Esophagus muscularis mucosa (tissue), 4 donors: ENCODE data around the gene PALMD. TPM values are rescaled to one million over a fixed set of nuclear protein-coding genes. Genes with fewer than 3 reads are reported as not detected.
A peak's percentile ranks its signal among the peaks of the same experiment; 100 is the strongest.

Experiments
- DNase-seq: peaks from one replicate; pipeline ENCODE4 v3.0.0-alpha.2; 2017; ENCODE audit errors: extremely low spot score
- H3K27ac ChIP-seq, 4 donors: fragments of 200-600 bp; sonication (generic); replicated peaks in 1 of 4; 1 replicate in 3 of 4; 2 replicates in 1 of 4; pipeline ENCODE4 v1.5.1; 2016 to 2019; ENCODE audit warnings: mild to moderate bottlenecking in 1 of 4
- H3K27me3 ChIP-seq, 4 donors: fragments of 200-600 bp; sonication (generic); one replicate each; pipeline versions ENCODE4 v1.5.1 to v1.6.0; 2016 to 2019
- H3K36me3 ChIP-seq, 4 donors: fragments of 200-600 bp; sonication (generic); one replicate each; pipeline ENCODE4 v1.5.1; 2016 to 2019
- H3K4me1 ChIP-seq, 4 donors: fragments of 200-600 bp; sonication (generic); one replicate each; pipeline ENCODE4 v1.5.1; 2016 to 2019
- H3K4me3 ChIP-seq, 4 donors: fragments of 200-600 bp; sonication (generic); 1 replicate in 2 of 4; 2 replicates in 2 of 4; pipeline ENCODE4 v1.5.1; 2016 to 2019; ENCODE audit warnings: mild to moderate bottlenecking in 4 of 4, moderate library complexity in 1 of 4
- H3K9me3 ChIP-seq, 4 donors: fragments of 200-600 bp; sonication (generic); 1 replicate in 3 of 4; 2 replicates in 1 of 4; pipeline ENCODE4 v1.5.1; 2016 to 2019
- EP300 ChIP-seq: sonication (generic); formaldehyde crosslinking; IDR thresholded peaks from one replicate; pipeline ENCODE4 v1.6.1; 2017; ENCODE audit warnings: antibody characterized with exemption
- POLR2A ChIP-seq: fragments of 450-650 bp; IDR thresholded peaks from one replicate; pipeline ENCODE4 v1.6.1; 2017; ENCODE audit warnings: antibody characterized with exemption, moderate library complexity, mild to moderate bottlenecking, low read depth
- POLR2AphosphoS5 ChIP-seq, 2 donors: sonication (generic); formaldehyde crosslinking; IDR thresholded peaks; one replicate each; pipeline ENCODE4 v1.6.1; 2017; ENCODE audit warnings: antibody characterized with exemption in 2 of 2
- WGBS: methylation state at CpG from one replicate; pipeline ENCODE4 v1.1.5; 2018; 5-methylcytosine and 5-hydroxymethylcytosine counted together
- intact Hi-C: fragments of 100-400 bp; cut with DNase I; formaldehyde crosslinking; loops from one replicate; pipeline ENCODE4 v1.15.1; 2023
- total RNA-seq, 4 donors: library from RNA; depleted of rRNA; stranded (reverse); fragments of >200 nt; gene quantifications; one replicate each; pipeline versions ENCODE4 v1.1.0 to v1.2.1, GENCODE V29; 2016
- TF ChIP-seq, protein P1 (sequence below), 3 experiments: fragments of 200-600 bp in 2 of 3; fragments of 450-650 bp in 1 of 3; sonication (generic) in 2 of 3; IDR thresholded peaks; one replicate each; pipeline ENCODE4 v1.5.1; 2017 to 2019; ENCODE audit warnings: antibody characterized with exemption in 3 of 3, mild to moderate bottlenecking in 2 of 3, moderate library complexity in 1 of 3

PALMD gene
- total RNA-seq, 4 donors from 2014 or later: 15.4 to 33.0 (median 27.5) TPM

- Histone ChIP-seq H3K4me1 (peaks cover 34 to 62% (median 39%) of the 10 kb centered on the region in 4 donors), H3K4me3 (no peak overlapping the region), H3K27me3 (no peaks in the 10 kb centered on the region), H3K9me3 (no peaks in the 10 kb centered on the region), H3K27ac (peak overlapping the region in 1 of 4 donors; percentile 9), H3K36me3 (peaks cover 0 to 80% (median 13%) of the 10 kb centered on the region in 4 donors)
- intact Hi-C loops: no loop called here
- 99% methylated on average over 2 of the region's 2 CpGs for WGBS
- TF ChIP-seq EP300: no peak
- TF ChIP-seq POLR2AphosphoS5 (IDR thresholded peaks at IDR 0.05): no peak
- no peak for TF ChIP-seq POLR2A
- TF ChIP-seq, protein P1, sequence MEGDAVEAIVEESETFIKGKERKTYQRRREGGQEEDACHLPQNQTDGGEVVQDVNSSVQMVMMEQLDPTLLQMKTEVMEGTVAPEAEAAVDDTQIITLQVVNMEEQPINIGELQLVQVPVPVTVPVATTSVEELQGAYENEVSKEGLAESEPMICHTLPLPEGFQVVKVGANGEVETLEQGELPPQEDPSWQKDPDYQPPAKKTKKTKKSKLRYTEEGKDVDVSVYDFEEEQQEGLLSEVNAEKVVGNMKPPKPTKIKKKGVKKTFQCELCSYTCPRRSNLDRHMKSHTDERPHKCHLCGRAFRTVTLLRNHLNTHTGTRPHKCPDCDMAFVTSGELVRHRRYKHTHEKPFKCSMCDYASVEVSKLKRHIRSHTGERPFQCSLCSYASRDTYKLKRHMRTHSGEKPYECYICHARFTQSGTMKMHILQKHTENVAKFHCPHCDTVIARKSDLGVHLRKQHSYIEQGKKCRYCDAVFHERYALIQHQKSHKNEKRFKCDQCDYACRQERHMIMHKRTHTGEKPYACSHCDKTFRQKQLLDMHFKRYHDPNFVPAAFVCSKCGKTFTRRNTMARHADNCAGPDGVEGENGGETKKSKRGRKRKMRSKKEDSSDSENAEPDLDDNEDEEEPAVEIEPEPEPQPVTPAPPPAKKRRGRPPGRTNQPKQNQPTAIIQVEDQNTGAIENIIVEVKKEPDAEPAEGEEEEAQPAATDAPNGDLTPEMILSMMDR (IDR thresholded peaks at IDR 0.05): no peak
- DNase-seq: no peak
Measured at GRCh38 chr1:99669821-99670220, 23.9 kb downstream of the PALMD start.

GRCh38 chr1:99670583-99670982 is 24.7 kb downstream of the PALMD start:
- TF ChIP-seq, protein P1 (IDR thresholded peaks at IDR 0.05): no peak
- TF ChIP-seq POLR2AphosphoS5 (IDR thresholded peaks at IDR 0.05) (no peak), POLR2A (no peak)
- Histone ChIP-seq H3K9me3 (no peaks in the 10 kb centered on the region), H3K27me3 (no peaks in the 10 kb centered on the region), H3K4me1 (peaks cover 38 to 62% (median 41%) of the 10 kb centered on the region in 4 donors), H3K36me3 (peaks cover 0 to 81% (median 13%) of the 10 kb centered on the region in 4 donors), H3K27ac (peak overlapping the region in 2 of 4 donors; percentile 17 to 20), H3K4me3 (no peak overlapping the region)
- DNase-seq: no peak
- WGBS: 67% methylated on average over 1 of the region's 1 CpG
- intact Hi-C loops: no loop called here

DNA sequence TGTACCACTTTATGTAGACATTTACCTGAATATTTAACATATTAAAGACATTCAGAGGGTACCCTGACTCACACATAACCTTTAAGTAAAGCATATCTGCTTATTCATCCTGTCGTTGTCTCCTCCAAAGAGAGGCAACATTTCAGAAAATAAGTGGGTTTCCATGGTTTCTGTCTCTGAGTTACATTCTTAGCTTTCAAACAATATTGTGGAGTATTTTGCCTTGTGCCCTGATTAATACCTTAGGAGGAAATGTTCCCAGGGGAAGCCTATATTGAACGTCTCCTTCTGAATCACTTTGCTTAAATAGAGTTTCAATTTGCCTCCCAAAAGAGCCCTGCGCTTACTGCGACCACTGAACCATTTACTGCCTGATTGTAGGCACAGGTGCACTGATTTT is 26.1 kb downstream of the PALMD start:
- H3K27ac ChIP-seq: peak overlapping the region in 3 of 4 donors; percentile 4 to 42 (median 23)
- H3K27me3 ChIP-seq: no peaks in the 10 kb centered on the region
- no peak for DNase-seq
- H3K4me1 ChIP-seq: peaks cover 38 to 65% (median 41%) of the 10 kb centered on the region in 4 donors
- H3K36me3 ChIP-seq: peaks cover 0 to 93% (median 13%) of the 10 kb centered on the region in 4 donors
- no peaks in the 10 kb centered on the region for H3K9me3 ChIP-seq
- H3K4me3 ChIP-seq: no peak overlapping the region
- TF ChIP-seq EP300 (no peak), POLR2AphosphoS5 (IDR thresholded peaks at IDR 0.05) (no peak), POLR2A (no peak)
- TF ChIP-seq, protein P1 (IDR thresholded peaks at IDR 0.05): no peak
- intact Hi-C loops: no loop called here
- 64% methylated on average over 4 of the region's 4 CpGs for WGBS

DNA sequence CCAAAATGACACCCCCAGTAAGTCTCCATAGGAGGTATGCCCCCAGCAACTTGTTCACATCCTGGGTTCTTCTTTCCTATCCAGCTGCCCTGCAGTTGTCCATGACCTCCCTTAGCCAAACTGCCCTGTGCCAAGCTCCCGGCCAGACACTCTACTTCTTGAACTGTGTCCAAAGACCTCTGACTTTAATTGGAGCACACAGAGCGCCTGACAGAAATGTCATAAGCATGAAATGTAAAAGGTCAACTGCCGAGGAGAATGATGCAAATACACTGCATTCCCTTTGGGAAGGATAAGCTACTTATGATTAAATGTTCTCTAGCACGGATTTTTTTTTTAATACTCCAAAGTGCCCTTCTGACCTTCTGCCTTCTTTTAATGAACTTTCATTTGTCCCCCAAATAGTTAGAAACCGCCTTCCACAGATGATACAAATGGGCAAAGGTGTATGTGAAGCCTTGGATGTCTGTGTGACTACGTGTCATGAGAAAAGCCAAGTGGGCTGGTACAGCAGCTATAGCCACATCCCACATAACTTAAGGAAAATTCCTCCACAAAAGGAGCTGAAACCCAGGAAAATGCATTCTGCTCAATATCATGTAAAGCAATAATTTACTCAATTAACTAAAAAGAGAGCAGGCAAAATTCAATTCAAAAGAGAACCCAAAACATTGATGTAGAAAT is 26.8 kb downstream of the PALMD start:
- Histone ChIP-seq H3K4me3 (no peak overlapping the region), H3K27ac (peak overlapping the region in 3 of 4 donors; percentile 4 to 42 (median 23)), H3K27me3 (no peaks in the 10 kb centered on the region), H3K9me3 (no peaks in the 10 kb centered on the region), H3K36me3 (peaks cover 0 to 92% (median 12%) of the 10 kb centered on the region in 4 donors), H3K4me1 (peaks cover 38 to 67% (median 41%) of the 10 kb centered on the region in 4 donors)
- no peak for DNase-seq
- intact Hi-C loops: no loop called here
- TF ChIP-seq, protein P1 (IDR thresholded peaks at IDR 0.05): no peak
- TF ChIP-seq POLR2AphosphoS5 (IDR thresholded peaks at IDR 0.05): peak in 1 of 2 donors; percentile 27
- WGBS: 41% methylated on average over 6 of the region's 6 CpGs
